HG03196 (cell line): Measurements from ENCODE around the gene NUDT13.

Experiments
- ATAC-seq: cut with Tn5 transposase; IDR thresholded peaks from one replicate; pipeline ENCODE4 v1.9.1; 2021; ENCODE audit not compliant: unreplicated experiment

The NUDT13 gene

DNA sequence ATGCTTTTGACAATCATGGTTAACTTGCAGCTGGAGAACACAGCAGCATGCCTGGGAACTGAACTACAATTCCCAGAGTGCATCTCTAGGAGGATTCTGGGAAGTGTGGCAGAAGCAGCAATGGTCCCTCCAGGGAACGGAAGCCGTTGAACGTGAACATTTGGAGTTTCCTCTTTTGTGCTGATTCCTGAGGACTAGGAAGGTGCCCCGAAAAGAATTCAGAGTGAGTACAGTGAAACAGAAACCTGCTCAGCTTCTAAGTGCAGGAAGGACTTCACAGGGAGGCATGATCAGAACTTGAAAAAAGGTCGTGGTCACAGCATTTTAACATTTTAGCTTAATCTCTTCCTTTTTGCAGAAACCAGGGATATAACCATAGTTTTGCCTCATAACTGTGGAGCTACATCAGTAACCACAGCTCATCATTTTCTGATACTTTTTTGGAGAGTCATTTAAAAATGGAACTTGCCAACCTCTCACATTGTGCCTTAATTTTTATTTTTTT lies at the start of gene NUDT13:
Gene NUDT13 (plus strand): TSS at position 111 of the 505 bp plus-strand sequence. CDS start 3,911 bp downstream, outside the sequence.
- no peak for ATAC-seq

DNA sequence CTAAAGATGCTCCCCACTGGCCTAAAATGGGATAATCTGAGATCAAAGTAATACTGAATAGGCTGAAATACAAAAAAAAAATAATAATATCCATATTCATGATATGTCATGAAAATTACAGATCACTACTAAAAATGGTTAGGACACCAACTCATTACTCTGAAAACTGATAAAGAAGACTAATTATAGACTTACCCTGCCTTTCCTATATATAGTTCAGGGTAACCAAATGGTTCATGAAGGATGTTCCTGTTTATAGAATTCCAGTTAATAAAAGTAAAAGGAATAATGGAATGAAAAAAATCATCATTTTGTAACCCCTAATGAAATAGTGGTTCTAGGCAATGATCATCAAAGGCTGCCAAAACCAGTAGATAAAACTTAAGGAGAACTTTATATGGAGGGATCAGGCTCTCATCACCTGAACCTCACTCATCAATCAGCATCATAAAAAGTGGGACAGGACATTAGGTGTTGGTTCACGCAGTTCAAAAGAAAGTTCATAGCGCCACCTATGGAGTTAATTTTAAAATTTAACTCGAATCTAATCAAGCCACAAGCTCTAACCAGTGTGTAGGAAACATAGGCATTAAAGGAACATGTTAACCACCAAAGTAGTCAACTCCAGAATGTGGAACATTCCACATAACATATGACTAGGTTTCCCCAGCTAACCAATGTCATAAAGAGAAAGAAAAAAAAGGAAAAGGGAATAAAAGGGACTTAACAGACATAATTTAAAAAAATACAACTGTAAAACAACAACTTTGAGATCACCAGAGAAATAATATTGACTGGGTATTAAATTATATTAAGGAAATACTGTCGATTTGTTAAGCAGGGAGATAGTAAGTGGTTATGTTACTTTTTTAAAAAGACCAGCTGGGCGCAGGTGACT lies 49.3 kb upstream of the NUDT13 start:
- ATAC-seq, result no peak

DNA sequence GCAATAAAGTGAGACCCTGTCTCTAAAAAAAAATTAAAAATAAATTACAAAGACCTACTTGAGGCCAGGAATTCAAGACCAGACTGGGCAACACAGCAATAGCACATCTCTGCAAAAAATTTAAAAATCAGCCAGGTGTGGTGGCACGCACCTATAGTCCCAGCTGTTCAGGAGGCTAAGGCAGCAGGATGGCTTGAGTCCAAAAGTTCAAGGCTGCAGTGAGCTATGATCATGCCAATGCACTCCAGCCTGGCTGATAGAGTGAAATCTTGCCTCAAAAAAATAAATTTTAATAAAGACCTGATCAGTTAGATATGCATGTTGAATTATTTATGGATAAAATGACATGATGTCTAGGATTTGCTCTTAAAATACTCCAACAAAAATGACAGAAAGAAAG lies 48.5 kb upstream of the NUDT13 start:
- no peak for ATAC-seq

DNA sequence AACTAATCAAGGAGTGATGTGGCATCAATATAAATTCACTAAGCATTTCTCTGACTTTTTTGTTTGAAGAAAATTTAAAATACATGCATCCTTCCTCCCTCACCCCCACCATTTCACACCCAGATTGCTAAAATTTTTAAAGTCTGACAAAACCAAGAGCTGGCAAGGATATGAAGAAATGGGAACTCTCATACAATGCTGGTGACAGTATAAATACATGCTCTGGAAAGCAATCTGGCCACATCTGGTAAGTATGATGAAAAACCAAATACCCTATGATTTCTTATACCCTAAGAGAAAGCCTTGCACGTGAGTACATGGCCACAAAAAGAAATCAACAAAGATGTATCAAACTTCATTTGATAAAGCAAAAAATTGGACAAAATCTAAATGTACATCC lies 44.8 kb upstream of the NUDT13 start:
- ATAC-seq, result no peak

DNA sequence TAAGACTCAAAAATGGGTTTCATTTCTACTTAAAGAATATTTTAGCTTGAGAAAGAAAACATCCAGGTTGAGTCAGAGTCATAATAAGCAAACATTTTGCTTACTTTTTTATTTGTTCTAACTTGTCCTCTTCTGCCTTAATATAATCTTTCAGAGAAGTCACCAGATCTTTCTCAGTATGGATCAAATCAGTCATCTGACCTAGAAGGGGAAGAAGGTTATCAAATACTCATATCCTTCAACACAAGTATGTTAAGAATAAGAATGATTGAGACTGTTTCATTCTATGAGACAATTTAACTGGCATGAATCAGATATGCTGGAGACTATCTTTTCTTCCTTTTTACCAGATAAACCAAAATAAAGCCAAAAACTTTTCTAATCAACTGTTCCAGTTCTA lies 36.6 kb upstream of the NUDT13 start:
- no peak for ATAC-seq

DNA sequence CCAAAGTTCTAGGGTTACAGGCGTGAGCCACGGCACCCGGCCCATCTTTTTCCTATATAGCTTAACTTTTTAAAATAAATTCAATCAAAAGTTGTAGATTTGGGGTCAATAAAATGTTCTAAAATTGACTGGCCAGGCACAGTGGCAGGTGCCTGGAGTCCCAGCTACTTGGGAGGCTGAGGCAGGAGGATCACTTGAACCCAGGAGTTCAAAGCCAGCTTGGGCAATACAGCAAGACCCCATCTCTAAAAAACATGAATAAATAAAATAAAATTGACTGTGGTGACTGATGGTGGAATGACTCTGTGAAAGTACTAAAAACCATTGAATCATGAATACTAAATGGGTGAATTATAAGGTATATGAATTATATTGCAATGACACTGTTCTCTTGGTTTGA lies 34.4 kb upstream of the NUDT13 start:
- no peak for ATAC-seq

DNA sequence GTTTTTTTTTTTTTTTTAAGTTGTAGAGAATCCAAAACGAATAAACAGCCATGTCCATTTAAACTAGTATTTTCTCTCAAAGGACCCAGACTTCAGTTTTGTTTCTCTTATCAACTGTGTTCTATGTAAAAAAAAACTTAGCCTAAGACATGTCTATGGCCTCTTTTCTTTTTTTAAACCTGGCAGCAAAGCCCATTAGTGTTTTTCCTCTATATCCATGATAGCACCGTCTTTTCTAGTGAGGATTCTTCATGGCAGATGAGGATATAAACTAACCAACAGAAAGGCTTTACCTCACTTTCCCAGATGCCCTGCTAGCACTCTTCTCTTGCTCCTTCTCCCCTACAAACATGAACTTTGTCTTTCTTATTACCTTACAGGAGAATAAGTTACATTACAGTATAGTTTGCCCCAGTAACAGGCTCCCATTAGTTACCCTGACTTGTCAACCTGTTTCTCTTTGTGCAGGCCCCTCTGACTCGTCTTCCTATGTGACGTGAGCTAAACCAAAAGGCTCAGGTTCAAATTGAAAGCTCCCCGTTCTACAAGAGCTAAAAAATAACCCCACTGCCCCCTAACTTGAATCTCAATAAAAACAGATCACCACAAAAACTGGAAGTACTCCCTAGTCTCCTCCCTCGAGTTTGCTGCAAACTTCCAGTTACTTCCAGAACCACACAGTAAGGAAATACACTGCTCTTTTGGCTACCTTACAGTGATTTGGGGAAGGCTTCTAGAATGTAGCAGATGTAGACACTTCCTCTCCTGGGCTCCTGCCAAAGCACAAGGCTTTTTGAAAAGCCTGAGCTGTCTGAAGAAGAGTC lies 33.7 kb upstream of the NUDT13 start:
- no peak for ATAC-seq

DNA sequence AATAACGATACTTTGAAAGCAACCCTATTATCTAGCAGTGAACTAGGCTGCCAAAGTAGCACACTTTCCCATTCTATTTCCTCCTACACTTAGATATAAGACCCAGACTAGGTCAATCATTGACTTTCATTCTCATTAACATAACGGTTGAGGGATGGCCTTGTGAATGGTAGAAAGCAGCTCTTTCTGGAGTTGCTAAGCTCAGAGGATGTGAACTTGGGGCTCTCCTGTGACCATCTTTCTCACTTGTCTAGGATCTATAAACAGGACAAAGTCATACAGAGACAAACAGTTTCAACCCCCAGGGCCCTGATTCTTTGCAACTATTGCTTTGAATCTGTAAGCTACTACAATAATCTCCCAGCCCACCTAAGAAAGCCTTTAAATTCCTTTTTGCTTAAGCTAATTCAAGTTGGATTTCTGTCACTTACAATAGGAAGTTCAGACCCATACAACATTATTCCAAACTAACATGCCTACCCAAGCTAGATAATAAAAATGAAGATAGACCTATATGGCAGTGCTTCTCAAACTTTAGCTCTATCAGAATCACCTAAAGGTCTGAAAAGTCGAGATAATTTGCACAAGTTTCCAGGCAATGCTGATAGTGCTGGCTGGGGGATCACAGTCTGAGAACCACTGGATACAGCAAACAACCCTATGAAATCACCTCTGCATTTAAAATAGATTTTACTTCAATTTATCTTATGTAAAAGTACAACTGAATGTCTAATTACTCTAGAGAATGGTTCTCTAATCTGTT lies 30.3 kb upstream of the NUDT13 start:
- no peak for ATAC-seq

DNA sequence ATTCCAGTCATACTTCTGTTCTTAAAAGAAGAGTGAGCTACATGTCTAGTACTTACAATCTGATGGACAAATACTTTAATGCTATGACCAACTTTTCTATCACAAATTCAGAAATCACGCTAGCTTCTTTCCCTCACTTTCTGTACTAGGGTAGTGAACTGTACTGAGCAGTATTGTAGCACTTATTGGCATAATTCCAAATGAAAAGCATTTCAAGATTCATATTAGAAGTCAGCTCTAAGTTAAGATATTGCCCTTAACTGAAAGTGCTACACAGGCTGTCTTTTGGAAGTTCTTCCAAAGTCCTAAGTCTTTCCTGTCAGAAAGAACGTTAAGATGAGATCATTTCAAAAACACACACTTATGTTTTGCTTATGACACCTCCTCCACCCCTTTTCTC lies 27.0 kb upstream of the NUDT13 start:
- no peak for ATAC-seq

DNA sequence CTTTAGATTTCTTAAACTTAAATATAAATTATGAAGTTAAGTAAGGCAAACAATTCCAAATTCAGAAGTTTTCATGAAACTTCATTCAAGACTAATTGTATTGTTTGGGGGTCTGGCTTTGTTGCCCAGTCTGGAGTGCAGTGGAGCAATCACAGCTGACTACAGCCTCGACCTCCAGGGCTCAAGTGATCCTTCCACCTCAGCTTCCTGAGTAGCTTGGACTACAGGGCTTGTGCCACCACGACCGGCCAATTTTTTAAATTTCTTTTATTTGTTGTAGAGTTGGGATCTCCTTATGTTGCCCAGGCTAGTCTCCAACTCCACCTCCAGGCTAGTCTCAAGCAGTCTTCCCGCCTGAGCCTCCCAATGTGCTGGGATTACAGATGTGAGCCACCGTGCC lies 26.0 kb upstream of the NUDT13 start:
- ATAC-seq, result no peak

DNA sequence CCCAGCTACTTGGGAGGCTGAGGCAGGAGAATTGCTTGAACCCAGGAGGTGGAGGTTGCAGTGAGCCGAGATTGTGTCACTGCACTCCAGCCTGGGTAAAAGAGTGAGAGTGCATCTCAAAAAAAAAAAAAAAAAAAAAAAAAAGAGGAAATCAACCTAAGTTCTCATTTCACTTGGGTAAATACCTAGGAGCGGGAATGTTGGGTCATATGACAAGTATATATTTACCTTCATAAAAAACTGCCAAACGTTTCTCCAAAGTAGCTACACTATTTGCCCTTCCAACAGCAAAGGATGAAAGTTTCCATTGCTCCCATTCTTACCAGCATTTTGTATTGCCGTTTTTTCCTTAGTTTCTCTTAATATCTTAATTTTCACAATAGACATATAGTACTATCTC lies 23.4 kb upstream of the NUDT13 start:
- ATAC-seq, result no peak

DNA sequence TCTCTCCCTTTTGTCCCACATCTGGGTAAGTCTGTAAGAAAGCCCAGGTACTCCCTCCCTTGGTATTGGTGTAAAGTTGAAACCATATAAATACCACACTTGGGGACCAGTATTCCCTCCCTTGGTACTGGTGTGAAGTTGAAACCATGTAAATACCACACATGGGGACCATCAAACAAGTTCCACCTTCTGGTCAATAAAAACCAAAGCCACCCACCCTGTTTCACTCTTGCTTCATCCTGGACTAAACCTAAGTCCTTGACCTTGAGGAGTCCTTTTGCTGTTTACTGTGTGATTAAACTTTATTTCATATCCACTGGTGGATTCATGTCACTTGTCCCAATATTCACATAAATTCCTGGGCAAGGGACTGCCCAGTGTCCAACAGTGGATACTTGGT lies 22.0 kb upstream of the NUDT13 start:
- ATAC-seq, result no peak

DNA sequence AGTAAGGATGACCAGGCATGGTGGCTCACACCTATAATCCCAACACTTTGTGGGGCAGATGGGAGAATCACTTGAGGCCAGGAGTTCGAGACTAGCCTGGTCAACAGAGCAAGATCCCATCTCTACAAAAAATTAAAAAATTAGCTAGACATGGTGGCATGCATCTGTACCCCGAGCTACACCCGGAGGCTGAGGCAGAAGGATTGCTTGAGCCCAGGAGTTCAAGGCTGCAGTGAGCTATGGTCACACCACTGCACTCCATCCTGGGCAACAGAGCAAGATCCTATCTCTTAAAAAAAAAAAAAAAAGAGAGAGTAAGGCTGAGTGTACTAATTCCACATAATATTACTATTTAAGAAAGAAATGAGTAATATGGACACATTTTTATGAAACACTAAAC lies 17.4 kb upstream of the NUDT13 start:
- ATAC-seq, result no peak

DNA sequence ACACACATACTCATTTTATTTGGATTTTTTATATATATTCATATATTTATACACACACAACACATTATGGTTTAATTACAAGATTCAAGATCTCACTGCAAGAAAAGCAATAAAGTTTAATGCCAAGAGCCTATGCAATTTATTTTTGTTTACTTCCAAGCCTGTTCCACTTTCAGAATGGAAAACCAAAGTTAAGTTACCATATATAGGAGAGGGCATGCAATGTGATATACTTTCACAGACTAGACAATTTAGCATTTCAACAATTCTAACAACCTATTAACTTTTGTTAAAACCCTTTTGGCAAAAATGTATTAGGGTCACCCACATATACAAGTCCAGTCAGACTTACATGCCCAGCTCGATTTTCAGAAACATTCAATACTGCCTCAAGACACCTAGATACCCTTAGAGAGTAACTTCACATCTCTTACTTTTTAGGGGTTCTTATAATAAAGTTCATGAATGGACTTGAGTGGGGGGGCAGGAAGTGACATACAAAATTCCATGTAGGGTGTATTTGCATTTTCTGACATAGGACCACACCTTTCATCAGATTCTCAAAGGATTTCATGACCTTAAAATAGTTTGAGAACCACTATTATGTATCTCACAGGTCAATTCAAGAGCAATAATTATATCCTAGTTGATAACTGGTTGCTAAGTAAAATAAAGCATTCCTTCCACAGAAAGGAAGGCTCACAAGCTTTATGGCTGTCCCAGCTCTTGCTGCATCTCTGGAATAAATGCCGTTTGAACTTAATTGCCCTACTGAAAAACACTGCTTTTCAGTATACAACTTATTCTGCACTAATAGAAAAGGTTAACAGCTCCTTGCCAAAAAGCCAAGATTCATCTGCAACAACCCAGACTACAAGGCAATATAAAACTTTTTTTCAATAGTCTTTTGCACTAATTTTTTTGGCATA lies 16.1 kb upstream of the NUDT13 start:
- no peak for ATAC-seq

DNA sequence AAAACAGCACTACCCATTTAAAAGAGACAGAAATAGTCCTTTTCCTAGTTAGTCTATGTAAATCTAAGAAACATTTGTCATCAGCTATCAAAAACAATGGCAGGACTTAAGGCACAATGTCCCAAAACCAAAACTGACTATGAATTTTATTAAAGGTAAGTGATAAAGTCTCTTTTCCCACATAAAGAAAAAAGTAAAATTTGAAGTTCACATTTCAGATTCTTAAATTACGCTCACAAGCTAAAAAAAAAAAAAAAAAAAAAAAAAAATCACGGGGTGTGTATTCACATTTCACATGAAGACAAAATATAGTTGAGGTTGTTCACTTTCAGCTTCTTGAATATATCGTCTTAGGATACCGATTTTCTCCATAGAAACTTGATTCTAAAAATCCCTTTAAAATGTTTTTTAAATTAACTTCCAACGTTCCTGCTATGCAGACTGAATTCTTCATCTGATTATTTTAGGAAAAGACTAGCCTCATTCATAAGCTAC lies 15.2 kb upstream of the NUDT13 start:
- no peak for ATAC-seq

DNA sequence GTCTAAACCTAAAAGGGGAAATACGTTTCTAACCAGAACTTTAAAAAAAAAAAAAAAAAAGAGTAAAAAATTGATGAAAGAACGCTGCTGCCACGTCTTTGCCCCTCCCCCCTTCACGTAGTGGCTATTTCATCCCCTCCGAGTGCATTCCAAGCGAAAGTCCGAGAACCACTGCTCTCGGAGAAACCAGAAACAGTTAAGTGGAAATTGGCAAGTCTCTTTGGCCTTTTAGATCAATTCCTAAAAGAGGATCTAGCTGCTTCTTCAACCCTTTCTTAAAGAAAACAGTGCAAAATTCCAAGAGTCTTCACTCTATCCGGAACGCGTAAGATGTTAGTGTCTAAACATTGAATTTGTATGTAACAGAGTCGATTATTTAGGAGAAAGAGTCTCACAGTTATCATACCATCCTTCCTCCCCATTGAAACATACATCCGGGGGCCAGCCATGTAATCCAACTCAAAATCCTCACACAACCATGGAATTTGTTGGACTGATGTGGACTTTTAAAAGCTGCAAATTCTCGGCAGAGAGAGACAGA lies 14.7 kb upstream of the NUDT13 start:
- ATAC-seq, result no peak

DNA sequence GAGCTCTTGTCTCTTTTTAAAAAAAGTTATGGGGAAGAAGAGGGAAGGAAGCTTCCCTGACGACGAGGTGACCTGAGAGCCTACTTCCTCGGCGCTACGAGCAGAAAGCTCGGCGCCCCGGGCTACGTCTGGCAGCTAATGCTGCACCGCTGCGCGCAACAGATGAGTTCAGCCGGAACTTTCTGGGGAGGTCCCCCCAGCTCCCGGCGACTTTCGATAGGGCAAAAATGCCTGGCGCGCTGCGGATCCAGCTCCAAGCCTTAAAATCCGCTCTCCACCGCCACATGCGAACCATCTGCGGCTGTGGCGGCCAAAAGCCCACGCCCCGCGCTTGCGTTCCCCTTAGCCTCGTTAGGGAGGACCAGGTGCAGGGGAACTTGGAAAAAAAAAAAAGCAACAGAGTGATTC lies 14.2 kb upstream of the NUDT13 start:
- peak; percentile 34 for ATAC-seq

DNA sequence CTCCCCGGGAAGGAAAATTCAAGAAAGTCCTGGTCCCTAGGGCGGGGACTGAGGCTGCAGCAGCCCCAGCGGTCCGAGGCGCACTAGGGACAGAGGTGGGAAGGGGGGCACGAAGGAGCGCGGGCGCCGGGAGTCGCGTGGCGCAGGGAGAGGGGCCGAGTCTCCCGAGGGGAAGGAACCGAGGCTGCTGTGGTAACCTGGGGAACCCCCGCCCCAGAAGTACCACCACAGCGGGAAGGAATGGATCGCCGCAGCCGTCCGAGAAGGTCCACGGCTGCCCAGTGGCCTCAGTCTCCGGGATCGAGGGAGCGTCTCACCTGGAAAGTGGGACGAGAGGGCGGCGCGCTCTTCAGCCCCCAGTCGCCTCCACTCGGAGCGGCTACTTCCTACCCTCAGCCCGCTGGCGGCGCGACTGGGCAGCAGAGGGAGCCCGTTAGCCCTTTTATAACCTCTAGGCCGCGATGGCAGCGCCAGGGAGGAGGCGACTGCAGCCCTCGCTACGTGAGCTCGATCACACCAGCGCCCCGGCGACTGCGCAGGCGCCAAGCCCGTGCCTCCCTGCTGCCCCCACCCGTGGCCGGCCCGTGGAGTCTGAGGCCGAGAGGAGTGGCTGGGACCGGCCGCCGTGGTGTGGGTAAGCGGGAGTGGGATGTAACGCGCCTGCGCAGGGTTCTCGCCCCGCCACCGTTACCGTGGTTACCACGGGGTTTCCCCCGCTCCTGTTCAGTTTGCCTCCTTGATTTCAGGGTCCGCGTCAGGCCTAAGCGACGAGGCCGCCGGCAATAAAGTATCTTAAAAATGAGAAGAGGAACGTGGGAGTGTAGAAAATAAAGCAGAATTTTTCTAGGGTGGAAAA lies 13.6 kb upstream of the NUDT13 start, which contains the start of gene P4HA1:
Gene P4HA1 (minus strand): TSS at position 418 of the 856 bp plus-strand sequence. CDS start 21,983 bp downstream, outside the sequence.
- ATAC-seq, result peak; percentile 86

DNA sequence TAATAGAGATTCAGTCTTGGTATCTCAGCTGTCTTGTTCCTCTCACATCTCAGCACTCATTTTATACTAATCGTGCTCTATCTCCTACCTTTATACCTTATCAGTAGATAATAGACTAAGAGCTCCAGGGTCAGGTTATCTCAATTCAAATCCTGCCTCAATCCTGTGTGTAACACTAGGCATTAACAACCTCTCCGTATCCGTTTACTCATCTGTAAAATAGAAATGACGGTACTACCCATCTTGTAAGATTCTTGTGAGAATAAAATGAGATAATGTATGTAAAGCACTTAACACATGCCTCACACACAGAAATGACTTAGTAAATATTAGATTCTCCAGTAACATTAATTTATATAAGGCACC lies 13.0 kb upstream of the NUDT13 start:
- no peak for ATAC-seq
